Measurements from ENCODE around the gene COL28A1. TPM values are rescaled to one million over a fixed set of nuclear protein-coding genes. Genes with fewer than 3 reads are reported as not detected.
"Not testable (repeated sequence)": the region's sequence is repeated elsewhere in the genome, so short reads cannot be mapped to it uniquely, and the experiment has no call there.

Gene COL28A1
- polyA plus RNA-seq, 12 donors, result 0.65 to 4.4 (median 1.5) TPM; not detected in 1

DNA sequence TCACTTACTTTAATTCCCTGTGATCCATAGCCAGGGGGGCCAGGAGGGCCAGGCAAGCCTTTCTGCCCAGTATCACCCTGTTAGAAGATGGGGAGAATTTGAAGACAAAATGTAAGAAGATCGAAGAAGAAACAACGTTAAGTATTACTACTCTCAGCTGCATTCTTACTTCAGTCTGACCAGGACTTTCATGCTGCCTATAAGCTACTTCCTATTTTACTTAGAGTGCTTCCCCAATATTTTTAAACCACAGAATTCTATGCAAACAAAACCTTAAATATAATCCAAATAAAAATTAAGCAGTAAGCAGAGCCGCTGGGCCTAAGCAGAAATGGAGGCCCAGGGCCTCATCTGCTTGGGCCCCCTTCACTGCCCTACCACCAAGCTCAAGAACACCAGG, 117.8 kb downstream of the COL28A1 start:
- DNase-seq, result no peak

DNA sequence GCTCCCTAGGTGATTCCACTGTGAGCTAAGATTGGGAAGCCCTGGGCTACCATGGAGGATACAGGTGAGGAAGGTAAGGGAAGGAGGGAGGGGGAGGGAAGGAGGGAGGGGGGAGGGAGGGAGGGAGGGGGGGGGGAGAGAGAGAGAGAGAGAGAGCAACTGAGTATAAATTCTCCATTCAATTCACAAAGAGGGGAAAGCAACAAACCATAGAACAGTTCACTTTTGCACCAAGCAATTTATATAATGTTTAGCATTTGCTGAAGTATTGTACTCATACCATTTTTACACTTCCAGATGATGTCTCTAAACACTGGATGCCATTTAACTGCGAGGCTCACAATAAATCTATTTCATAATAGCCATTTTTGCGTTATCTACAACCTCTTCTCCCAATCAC, 118.3 kb downstream of the COL28A1 start:
- DNase-seq, result no peak

DNA sequence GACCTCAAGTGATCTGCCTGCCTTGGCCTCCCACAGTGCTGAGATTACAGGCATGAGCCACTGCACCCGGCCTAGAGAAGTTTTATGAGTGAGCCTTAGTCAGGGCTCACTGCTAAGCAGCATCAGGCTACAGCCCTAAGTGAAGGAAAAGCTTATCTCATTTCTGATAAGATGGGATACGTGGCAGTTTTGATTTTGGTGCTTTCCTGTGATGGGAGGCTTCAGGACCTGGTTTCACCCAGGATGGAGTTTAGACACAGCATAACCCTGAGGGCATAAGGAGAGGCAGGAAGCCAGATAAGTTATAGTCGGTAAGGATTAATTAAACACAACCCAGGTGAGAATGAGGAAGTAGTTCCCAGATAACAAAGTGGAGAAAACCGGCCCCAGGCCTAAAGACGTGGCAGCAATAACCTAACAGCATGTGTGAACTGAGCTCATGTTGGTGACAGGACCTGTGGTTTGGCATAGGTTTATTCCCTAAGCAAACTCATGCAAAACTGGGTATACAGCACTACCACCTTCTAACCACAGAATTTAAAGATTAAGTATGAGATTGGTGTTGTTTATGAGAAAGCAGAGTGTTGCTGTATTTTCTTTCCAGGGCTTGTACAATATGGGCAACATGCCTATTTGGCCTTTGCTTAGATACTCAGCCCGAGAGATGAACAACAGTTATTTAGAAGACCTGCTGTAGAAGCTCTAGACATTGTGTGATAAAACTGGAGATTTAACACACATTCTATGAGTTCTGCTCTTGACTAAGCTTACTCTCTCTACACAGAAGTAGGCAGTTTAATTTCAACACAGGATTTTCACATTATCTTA, 119.4 kb downstream of the COL28A1 start:
- DNase-seq, result no peak

DNA sequence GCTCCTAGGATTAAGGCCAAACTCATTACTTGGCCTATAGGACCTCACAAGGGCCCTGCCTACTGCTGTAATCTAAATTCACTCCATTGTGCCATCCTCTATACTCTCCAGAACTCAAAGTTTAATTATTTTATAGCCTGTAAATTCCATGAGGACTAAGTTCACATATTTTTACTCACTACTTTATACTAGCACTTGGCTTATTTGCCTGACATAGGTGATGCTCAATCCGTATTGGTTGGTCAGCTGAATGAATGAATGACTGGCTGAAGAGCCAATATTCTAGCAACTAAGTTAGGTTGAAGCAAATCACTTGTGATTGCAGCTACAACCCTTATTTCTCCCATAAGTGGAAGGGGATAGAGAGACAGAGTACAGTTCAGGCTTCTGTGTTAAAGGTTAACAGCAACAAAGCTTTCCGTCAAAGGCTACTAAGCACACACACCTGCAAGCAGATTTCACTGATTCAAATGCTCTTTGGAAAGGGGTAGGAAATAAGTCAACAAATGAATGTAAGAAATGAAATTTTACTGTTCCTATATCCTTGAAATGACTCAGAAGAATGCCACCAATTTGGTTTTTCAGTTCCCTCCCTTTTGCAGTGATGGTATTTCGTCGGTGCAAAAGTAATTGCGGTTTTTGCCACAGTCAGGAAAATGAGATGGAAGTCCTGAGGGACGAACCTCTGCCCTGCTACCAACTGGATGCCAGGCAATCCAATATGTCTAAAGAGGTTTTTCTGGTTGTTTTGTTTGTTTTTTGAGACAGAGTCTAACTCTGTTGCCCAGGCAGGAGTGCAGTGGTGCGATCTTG, 120.7 kb downstream of the COL28A1 start:
- no peak for DNase-seq

DNA sequence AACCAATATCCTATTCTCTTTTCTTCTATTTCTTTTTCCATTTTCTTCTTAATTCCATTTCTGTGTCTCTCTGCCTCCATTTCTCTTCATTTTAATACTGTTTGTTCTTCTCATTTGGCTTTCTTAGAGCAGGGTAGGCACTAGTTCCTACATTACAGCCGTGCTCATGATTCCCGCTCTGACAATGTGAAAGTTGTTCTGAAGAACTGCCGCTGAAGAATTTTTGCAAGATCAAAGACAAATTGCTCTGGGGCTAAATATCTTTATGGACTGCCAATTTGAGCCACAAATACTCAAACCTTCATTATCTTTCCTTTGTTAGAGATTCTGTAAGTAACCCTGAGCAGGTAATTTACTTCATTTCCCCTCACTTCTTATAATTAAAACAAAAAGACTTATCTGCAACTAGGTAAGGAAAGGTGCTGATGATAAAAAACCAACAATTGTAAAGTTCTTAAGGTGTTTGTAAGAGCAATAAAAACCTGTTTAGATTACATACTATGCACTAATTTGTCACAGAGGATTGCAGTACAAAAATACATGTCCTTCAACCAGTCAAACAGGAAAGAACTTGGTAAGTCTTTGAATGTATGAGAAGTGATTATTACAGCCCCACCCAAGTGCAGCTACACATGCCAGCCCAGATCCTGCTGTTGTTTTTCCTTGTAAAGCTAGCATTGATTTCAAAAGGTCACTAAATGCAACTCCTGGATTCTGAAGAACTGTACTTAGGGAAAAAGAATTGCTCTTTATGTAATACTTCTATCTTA, 127.5 kb downstream of the COL28A1 start:
- DNase-seq, result no peak

DNA sequence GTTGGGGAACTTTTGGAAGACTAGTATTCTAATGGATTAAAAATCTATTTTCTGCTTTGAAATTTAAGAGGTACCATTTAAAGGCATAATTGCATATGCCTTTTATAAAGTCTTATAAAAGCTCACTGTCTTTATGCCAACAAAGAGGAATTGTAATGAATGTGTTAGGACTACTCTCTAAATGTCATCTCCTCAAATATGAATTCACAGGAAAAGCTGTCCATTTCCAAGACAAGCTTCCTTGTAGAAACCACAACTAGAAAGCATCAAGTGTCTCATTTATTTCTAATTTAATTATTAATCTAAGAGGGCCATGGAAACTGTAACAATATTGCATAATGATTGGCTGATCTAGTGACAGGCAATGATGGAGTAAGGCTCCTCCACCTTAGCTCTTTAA, 130.2 kb downstream of the COL28A1 start:
- no peak for DNase-seq

DNA sequence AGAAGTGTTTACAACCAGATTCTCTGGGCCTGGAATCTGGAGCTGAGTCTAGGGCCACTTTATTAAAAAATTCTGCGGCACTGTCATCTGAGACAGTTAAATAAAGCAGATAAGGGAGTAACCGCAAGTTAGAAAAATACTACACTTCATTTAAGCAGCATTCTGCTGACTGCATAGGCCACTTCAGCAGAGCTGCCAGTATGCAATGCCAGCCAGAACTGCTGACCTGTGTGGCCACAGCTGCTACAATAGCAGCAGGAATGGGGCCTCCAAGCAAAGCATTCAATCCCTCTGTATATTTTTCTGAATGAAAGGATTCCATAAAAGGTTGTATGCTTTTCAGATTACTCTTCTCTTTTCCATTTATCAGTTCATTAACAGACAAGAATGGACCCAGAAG, 136.0 kb downstream of the COL28A1 start:
- no peak for DNase-seq

DNA sequence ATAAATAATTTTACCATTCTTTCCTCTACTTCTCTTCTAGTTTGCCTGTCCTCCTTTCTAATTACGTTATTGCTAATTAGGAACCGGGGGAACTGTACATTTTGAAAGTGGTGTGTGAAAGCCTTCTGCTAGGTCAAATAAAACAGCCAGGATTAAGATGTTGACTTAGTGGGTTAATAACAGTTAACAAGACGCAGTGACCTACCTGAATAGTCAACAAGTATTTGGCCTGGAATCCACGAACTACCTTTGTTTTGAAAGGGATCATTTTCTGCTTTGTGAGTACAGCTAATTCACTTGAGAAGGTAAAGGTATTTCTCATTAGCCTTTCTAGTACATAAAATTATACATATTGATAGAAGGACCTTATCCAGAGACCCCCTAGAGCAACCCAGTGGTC, 139.9 kb downstream of the COL28A1 start:
- DNase-seq, result no peak

DNA sequence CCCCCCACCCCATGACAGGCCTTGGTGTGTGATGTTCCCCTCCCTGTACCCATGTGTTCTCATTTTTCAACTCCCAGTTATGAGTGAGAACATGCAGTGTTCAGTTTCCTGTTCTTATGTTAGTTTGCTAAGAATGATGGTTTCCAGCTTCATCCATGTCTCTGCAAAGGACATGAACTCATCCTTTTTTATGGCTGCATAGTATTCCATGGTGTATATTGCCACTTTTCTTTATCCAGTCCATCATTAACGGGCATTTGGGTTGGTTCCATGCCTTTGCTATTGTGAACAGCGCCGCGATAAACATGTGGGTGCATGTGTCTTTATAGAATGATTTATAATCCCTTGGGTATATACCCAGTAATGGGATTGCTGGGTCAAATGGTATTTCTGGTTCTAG, 147.5 kb downstream of the COL28A1 start:
- DNase-seq, result not testable (repeated sequence)

DNA sequence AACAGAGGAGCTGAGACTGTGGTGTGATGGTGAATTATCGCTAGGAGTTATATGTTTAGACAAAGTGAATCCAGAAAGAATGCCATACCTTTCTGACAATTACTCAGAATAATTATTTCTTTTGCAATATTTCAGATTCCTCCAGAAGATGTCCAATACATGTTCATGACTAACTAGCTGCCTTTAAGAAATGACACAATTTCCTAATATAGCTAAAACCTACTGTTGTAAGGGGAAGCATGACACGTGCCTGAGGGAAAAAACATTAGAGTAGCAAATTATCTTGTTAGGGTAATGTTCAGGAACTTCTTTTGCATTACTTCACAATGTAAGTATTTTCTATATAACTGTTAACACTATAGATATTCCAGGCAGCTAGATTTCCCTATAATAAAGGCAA, 150.3 kb downstream of the COL28A1 start:
- no peak for DNase-seq

DNA sequence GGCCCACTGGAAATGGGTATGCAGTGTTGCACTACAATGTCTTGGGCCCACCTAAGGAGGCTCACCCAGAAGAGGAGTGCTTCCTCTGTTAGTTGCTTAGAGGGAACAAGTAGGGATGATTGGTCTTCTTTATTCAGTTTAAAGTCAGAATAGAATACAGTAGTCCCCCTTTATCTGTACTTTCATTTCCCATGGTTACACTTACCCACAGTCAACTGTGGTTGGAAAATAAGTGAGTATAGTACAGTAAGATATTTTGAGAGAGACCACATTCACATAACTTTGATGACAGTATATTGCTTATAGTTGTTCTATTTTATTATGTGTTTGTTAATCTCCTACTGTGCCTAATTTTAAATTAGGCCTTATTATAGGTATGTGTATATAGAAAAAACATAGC, 151.4 kb downstream of the COL28A1 start:
- no peak for DNase-seq

DNA sequence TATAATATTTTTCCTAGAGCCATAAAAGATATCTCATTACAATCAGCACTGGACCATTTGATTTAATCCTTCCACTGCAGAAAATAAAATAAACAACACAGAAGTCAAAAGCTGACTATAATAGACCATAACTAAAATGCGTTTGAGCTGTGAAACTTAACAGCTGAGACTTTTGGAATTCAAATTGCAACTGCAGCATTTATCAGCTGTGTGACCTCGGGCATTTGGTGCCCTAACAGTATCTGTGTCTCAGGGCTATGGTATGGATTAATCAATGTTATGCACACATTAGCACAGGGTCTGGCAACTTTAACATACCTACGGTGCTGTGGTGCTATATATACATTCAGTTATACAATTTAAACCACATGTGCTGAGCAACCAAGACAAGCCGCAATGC, 160.1 kb downstream of the COL28A1 start:
- no peak for DNase-seq

DNA sequence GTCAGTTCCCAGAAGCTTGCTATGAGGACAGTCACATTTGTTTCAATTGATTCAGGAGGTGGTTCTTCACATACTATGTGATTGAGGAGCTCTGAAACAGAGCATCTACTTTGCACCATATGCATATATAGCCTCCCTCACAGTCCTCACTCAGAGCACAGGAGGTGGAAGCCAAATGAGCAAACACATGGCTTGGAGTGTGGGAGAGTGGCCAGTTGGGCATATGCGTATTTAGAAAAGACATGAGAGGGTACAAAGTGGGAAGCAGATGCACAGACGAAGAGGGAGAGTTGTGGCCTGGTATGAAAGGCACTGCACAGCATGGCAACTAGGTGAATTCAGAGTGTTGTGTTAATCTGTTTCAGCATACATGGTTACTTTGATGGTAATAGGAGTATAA, 165.6 kb downstream of the COL28A1 start:
- DNase-seq, result no peak

DNA sequence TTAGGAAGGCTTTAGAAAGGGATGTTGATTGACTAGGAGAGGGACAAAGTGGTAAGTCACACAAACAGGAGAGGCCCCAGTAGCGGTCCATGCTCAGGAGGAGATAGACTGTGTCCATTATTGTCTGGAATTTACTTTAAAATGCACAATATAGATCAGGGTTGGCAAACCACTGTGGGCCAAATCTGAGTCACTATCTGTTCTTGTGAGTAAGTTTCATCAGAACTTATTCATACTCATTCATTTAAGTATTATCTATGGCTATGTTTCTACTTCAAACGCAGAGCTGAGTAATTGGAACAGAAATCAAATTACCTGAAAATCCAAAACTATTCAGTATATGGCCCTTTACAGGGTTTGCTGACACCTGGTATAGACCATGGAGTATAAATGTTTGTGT, 166.5 kb downstream of the COL28A1 start:
- no peak for DNase-seq

DNA sequence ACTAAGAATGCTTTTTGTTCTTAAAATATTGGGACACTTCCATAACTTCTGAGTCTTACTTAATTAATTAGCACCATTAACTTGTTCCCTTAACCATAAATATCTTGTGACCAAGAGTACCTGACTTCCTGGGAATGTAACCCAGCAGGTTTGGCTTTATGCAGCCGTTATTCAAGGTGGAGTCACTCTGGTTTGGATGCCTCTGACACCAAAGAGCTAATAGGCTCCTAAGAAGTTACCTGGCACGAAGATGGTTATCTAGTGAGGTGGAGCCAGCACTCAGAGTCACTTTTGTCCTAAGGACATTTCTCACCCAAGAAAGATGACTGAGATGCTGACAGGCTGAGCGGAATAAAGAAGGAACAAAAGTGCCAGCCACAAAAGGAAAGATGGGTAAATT, 181.0 kb downstream of the COL28A1 start:
- no peak for DNase-seq

DNA sequence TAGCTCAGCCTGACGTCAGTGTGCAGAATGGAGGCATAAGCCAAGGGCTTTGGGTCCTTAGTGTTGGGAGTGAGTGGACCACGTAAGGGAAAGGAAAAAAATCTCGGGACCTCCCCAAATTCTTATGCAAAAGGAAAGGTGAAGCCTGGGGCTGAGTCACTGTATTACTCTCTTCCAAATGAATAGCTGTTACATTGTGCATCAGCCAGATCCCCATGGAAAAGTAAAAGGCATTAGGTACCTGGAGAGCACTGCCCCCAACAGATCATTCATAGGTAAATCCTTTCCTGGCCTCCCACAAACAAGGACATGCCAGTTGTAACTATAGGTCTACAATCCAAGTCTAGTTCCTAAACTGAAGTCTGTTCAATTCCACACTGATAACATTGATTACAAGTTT, 182.8 kb downstream of the COL28A1 start:
- DNase-seq, result no peak

DNA sequence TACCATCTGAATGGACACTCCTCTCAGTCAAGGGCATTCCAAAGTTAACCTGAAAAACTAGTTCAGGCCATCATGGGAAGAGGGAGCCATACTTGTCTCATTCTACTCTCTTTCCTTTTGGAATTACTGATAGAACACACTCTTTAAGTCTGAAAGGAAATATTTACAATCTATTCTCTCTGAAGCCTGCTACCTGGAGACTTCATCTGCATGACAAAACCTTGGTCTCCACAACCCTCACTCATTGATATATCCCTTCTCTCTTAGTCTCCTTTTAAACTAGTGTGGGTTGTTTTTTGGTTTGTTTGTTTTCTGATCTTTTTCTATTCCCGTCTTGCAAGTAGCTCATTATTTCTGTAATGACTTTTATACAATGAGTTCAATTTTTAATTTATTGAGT, 183.8 kb downstream of the COL28A1 start:
- DNase-seq, result no peak

DNA sequence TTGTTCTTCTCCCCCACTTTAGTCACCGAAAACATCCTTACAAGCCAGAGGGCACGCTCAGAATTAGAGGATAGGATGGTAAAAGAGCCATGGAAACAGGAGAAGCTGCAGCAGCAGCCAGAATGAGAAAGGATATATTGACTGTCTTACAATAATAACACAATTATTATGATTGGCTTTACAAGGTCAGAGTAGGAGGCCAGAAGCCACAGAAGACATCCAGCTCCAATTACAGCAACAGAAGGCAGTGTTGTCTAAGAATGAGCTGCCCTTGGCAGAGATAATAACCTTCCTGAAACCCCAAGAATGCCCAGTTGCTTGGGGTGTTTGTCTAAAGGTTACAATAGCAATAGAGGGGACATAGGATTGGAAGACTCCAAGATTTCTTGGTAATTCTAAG, 184.5 kb downstream of the COL28A1 start:
- no peak for DNase-seq

DNA sequence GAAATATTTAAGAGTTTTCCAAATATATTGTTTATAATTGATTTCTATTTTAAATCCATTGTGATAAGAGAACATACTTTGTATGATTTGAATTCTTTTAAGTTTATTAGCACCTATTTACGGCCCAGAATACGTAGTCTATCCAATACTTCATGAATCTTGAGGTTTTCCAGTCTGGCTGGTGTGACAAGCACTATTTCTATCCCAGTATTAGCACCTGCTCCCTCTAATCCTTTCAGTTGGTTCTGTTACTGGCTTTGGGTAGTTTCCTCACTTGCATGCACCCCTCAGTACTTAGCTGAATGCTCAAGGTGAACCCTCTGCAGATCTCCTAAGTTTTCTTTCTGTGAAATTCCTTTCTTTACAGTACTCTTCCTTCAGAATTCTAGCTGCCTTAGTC, 186.5 kb downstream of the COL28A1 start:
- no peak for DNase-seq

DNA sequence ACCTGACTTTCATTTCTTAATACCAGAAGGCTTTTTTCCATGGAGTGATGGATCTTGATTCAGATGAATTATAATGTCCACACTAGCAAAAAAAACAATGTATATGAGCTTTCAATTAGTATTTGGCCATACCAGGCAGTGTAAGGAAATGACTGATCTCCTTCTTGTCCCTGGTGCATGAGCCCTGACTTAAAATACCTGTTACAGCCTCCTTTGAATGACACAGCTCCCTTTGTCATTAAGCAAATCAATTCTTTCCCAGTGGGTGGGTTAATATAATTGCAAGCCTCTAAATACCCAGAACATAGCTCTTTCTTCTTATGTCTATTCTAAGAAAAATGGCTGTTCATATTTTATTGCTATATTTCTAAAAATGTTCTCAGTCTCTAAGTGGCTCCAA, 188.6 kb downstream of the COL28A1 start:
- DNase-seq, result no peak

DNA sequence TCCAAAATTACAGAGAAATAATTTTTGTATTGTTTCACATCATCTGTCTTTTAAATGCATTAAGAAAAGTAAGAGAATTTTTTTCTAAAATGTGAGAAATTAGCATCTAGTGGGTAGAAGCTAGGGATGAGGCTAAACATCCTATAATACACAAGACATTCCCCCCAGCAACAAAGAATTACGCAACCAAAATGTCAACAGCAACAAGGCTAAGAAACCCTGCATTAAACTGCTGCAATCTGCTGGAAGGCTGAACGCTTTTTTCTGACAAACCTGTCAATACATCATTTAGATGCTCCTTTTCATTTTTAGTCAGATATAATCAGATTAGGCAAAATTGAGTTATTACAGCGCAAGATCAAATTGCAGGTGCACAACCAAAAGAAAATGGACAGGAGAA, 191.1 kb downstream of the COL28A1 start:
- DNase-seq, result no peak

DNA sequence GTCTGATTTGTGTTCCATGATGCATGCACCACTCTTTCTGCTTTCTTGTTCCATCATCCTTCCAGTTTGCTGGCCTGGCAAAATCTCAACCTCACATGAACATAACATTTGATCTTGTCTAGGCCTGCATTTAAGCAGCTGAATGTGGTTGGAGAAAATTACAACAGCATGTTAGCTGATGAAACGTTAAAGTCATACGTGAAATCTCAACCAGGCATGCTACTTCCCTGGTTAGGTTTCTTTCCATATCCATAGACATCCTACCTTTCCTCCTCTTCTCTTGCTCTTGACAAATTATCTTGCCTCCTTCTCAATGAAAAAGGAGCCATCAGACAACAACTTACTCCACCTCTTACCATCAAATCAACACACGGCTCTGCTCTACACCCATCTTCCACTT, 199.8 kb downstream of the COL28A1 start:
- no peak for DNase-seq

DNA sequence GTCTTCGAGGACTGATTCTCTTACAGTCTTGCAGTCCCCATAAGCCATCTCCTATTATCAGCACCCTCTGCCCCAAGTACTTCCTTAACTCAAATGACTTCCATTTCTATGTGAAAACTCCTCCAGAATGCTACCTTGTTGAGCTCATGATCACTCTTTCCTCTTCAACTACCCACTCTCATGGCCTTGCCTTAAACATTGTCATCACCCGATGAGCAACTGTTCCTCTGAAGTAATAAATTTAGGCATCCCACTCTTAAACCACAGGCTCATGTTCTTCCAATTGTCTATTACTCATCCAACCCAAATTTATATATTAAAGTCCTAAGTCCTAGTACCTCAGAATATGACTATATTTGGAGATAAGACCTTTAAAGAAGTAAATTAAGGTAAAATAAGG, 200.5 kb downstream of the COL28A1 start:
- DNase-seq, result no peak
